Stimulated activated CD8-positive, alpha-beta memory T cell treated with anti-CD3 and anti-CD28 coated beads, Interleukin-15, amount 100 ng/mL, for 24 hours (primary cell): ENCODE results near the gene MALL.
"Not testable (repeated sequence)": the region's sequence is repeated elsewhere in the genome, so short reads cannot be mapped to it uniquely, and the experiment has no call there.

Experiments used
- DNase-seq: peaks from one replicate; pipeline ENCODE4 v3.0.0-alpha.2; 2020; ENCODE audit warnings: low read depth

MALL gene

GRCh38 chr2:110120171-110121051 is 4.8 kb upstream of the MALL start:
- DNase-seq = no peak

- DNase-seq = no peak
Measured at GRCh38 chr2:110116033-110116710, 550 bp upstream of the MALL start.

DNA sequence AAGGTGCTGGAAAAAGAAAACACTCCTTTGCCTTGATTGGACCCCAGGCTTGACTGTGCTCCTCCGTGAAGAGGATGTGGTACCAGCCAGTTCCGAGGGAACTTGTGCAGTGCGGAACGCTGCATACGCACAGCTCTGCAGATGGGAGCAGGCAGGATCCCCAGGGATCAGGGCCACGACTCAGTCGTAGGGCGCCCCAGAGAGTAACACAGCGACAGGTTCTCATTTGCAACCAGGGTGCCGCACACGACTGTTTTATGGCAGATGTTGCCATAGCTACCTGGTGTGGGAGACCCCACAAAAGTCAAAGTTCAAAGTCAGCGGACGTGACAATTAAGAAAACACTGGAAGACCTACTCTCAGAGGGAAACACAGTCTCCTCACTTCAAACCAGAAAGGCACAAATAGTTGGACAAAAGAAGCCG is 779 bp downstream of the MALL start:
- no peak for DNase-seq

- DNase-seq = no peak
Measured at GRCh38 chr2:110113961-110114591, 1.5 kb downstream of the MALL start.

DNA sequence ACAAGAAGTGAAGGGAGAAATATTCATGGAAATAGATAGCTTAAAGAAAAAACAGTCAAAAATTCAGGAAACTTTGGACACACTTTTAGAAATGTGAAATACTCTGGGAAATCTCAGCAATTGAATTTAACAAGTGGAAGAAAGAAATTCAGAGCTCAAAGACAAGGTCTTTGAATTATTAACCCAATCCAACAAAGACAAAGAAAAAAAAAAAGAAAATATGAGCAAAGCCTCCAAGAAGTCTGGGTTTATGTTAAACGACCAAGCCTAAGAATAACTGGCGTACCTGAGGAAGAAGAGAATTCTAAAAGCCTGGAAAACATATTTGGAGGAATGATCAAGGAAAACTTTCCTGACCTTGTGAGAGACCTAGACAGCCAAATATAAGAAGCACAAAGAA is 7.3 kb downstream of the MALL start:
- not testable (repeated sequence) for DNase-seq

DNA sequence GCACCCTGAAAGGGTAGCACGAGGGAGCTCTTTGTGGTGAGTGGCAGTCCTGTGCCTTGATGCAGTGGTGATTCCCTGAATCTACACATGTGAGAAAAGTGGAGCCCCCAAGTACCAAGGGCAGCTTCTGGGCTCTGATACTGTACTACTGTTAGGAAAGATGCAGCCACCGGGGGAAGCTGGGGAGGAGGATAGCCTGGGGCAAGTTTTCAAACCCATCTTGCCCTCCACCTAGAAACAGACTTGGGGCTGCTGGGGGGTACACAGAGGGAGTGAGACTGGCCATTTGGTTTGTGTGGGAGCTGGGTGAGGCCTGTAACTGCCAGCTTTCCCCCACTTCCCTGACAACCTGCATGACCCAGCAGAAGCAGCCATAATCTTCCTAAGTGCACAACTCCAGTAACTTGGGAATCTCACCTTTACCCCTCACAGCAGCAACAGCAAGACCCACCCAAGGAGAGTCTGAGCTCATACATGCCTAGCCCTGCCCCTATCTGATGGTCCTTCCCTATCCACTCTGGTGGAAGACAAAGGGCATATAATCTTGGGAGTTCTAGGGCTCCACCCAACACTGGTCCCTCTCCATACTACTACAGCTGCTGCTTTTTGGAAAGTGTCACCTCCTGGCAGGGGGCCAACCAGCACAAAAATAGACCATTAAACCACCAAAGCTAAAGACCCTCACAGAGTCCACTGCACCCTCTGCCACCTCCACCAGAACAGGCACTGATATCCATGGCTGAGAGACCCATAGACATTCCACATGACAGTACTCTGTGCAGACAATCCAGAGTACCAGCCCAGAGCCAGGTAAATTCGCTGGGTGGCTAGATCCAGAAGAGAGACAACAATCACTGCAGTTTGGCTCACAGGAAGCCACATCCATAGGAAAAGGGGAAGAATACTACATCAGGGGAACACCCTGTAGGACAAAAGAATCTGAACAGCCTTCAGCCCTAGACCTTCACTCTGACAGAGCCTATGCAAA is 8.2 kb downstream of the MALL start:
- no peak for DNase-seq

GRCh38 chr2:110106642-110107041 is 9.0 kb downstream of the MALL start:
- no peak for DNase-seq

- no peak for DNase-seq
Measured at GRCh38 chr2:110105608-110106467, 9.8 kb downstream of the MALL start.

DNA sequence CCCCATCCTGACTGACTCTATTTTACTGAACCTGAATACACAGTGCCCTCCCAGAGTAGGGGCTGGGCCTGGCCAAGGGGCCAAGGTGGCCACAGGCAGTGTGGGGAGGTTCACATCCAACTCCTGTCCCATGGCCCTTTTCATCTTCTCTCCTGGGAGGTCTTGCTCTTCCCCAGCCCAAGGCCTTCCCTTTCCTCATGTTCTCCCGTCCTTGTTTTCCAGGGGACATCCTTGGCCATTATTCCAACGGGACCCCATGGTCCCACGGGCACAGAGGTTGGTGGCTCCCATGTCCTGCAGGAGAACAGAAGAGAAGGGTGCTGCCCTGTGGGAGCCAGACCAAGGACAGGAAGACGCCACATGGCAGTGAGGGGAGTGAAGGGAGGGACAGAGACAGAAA is 10.4 kb downstream of the MALL start:
- DNase-seq = no peak

GRCh38 chr2:110104025-110104771 is 11.4 kb downstream of the MALL start:
- no peak for DNase-seq

DNA sequence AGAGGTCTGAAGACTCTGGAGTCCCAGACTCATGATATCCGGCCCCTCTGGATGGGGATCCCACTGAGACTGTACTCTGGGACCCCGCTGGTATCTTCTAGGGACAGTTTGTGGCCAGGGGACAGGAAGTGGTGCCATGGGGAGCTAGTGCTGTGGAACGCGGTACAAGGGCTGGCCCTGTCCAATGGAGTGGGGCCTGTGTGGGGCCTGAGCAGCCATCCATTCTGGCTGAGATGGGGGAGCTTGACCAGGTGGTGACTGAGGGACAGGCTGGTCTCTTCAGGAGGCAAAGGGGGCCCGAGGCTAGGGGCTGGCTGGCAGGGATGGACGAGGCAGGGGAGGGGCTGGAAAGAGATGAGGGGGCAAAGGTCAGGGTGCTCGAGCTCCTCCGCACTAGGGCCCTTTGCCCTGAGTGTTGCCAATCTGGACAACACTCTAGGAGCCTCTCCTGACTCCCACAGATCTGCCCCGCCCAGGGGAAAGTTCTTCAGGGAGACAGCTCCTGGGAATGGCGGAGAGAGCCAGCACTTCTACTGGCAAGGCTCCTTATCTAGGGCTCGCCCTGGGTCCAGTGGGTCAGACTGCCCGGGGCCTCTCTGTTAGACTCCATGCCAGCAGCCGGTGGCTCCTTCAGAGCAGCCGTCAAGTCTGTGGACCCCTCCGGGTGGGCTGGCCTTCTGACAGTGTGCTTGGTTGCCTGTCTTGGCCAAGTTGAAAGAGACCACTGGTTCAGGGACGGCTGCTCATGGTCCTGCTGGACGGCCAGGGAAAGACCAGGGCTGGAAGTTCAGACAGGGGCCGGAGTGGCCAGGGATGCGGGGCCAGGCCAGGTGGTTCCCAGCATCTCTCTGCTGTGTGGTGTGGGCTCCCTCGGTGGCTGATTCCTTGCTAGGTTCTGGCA is 12.3 kb downstream of the MALL start:
- DNase-seq = no peak

DNA sequence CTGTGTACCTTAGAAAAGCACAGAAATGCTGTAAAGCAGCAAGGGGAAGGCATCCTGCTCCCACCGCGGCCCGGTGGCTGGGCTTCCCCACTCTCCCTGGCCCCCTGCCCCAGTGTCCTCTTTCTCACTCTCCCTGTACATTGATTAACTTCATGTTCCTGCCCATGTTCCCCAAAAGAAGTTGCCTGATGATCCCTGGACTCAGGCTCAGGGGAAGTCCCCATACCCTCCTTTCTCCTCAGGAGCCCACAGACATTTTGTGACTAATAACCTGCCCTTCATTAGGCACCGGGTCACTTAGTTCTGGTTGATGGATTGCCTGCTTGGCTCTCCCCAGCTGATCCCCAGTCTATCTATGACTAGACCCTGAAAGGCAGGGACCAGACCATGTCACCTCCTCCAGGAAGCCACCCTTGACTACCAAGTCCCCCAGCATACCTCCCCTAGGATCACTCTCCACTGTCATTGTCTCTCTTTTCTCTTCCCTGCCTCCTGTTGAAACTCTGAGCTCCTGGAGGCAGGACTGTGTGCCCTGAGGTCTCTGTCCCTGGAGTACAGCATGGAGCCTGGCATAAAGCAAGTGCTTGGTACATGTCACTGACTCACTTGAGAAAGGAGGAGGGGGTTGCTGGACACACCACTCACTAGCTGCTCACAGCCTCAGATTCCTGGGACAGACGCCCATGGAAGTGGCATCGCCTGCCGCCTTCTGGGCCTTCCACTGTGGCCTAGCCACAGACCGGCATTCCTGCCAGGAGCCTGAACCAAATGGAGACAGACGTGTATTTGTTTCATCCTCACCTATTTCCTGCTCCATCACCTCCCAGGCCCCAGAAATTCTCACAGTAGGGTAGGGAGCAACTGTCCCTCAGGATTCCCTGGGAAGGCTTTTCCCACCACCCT is 13.5 kb downstream of the MALL start:
- no peak for DNase-seq

GRCh38 chr2:110101280-110101844 is 14.3 kb downstream of the MALL start:
- no peak for DNase-seq

GRCh38 chr2:110100880-110101279 is 14.7 kb downstream of the MALL start:
- not testable (repeated sequence) for DNase-seq

DNA sequence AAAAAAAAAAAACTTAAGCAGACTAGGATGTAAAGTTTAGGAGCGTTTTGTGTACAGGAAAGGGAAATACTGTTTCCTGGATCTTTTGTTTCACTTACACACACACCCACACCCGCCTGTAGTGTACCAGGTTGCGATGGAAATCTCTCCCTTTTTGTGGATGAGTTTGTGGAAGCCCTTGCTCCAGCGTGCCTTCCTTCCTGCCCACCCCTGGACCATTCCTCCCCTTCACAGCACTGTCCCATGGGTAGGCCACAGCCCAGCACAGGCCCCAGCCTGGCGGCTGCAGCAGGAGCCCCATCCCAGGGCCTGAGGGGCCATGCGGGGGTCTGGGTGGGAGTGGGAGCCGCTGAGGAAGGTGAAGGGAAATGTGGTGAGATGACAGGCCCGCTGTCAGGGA is 15.1 kb downstream of the MALL start:
- no peak for DNase-seq

- no peak for DNase-seq
Measured at GRCh38 chr2:110099471-110100225, 16.0 kb downstream of the MALL start.

- no peak for DNase-seq
Measured at GRCh38 chr2:110099038-110099425, 16.6 kb downstream of the MALL start.
